ENCODE data around the gene ARHGAP18.

GRCh38 chr6:129673748-129674147 lies 36.2 kb downstream of the ARHGAP18 start:
- TF ChIP-seq POLR2AphosphoS5 (IDR thresholded peaks at IDR 0.05; ENCODE audit: low read depth) (no peak), EZH2phosphoT487 (IDR thresholded peaks at IDR 0.05; ENCODE audit: unreplicated experiment) (no peak), JUNB (IDR thresholded peaks at IDR 0.05; ENCODE audit: unreplicated experiment) (no peak), EZH2 (IDR thresholded peaks at IDR 0.05; ENCODE audit: low read depth, unreplicated experiment) (no peak), CREB1 (CRISPR knock-in tag; IDR thresholded peaks at IDR 0.05; ENCODE audit: low read depth) (no peak), NANOG (IDR thresholded peaks at IDR 0.05; ENCODE audit: borderline replicate concordance) (no peak), REST (IDR thresholded peaks at IDR 0.05; ENCODE audit: unreplicated experiment) (no peak), STAT1 (IDR thresholded peaks at IDR 0.05; ENCODE audit: unreplicated experiment) (no peak), ZNF331 (CRISPR knock-in tag; IDR thresholded peaks at IDR 0.05; ENCODE audit: low read depth) (no peak)
- TF ChIP-seq, protein P1, sequence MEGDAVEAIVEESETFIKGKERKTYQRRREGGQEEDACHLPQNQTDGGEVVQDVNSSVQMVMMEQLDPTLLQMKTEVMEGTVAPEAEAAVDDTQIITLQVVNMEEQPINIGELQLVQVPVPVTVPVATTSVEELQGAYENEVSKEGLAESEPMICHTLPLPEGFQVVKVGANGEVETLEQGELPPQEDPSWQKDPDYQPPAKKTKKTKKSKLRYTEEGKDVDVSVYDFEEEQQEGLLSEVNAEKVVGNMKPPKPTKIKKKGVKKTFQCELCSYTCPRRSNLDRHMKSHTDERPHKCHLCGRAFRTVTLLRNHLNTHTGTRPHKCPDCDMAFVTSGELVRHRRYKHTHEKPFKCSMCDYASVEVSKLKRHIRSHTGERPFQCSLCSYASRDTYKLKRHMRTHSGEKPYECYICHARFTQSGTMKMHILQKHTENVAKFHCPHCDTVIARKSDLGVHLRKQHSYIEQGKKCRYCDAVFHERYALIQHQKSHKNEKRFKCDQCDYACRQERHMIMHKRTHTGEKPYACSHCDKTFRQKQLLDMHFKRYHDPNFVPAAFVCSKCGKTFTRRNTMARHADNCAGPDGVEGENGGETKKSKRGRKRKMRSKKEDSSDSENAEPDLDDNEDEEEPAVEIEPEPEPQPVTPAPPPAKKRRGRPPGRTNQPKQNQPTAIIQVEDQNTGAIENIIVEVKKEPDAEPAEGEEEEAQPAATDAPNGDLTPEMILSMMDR (conservative IDR thresholded peaks at IDR 0.05; ENCODE audit: low read depth in 2 of 2): no peak
